ENCODE measurements around the gene MCIDAS.

DNA sequence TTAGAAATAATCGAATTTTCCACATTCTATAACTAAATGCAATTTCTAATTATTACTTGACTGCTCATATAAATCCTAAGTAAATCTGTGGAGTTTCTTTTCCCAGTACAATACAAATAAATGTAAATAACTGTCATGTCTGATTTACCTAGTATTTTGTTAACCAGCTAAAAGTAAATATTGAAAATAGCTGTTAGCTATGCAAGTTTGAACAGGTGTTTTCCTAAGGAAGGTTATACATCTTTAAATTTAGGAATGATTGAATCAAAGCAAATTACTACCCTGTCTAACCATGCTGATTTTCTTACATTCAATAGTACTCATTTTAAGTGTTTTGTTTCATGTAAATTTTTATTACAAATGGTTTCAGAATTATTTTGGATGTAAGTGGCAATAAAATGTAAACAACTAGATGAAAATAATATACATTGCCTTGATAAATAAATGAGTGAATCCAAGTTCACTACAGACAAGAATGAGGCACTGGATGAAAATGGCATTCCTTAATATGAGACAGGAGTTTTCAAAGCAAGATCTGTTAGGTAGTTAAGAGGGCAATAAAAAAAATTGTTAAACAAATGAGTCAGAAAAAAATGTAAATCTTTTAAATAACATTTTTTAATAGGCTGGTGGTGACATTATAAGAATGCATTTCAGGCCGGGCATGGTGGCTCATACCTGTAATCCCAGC is 15.8 kb downstream of the MCIDAS start:
- TF ChIP-seq, protein P1, sequence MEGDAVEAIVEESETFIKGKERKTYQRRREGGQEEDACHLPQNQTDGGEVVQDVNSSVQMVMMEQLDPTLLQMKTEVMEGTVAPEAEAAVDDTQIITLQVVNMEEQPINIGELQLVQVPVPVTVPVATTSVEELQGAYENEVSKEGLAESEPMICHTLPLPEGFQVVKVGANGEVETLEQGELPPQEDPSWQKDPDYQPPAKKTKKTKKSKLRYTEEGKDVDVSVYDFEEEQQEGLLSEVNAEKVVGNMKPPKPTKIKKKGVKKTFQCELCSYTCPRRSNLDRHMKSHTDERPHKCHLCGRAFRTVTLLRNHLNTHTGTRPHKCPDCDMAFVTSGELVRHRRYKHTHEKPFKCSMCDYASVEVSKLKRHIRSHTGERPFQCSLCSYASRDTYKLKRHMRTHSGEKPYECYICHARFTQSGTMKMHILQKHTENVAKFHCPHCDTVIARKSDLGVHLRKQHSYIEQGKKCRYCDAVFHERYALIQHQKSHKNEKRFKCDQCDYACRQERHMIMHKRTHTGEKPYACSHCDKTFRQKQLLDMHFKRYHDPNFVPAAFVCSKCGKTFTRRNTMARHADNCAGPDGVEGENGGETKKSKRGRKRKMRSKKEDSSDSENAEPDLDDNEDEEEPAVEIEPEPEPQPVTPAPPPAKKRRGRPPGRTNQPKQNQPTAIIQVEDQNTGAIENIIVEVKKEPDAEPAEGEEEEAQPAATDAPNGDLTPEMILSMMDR (IDR thresholded peaks at IDR 0.05 in 2 of 3, conservative IDR thresholded peaks at IDR 0.05 in 1 of 3; ENCODE audit: borderline replicate concordance in 1 of 3, insufficient read depth in 1 of 3, low read depth in 2 of 3, low read length in 2 of 3), result no peak
- no peak for TF ChIP-seq ZNF274 (IDR thresholded peaks at IDR 0.05; ENCODE audit: low read depth, low read length)
- no peak for TF ChIP-seq EZH2 (IDR thresholded peaks at IDR 0.05)
- TF ChIP-seq, protein P2, sequence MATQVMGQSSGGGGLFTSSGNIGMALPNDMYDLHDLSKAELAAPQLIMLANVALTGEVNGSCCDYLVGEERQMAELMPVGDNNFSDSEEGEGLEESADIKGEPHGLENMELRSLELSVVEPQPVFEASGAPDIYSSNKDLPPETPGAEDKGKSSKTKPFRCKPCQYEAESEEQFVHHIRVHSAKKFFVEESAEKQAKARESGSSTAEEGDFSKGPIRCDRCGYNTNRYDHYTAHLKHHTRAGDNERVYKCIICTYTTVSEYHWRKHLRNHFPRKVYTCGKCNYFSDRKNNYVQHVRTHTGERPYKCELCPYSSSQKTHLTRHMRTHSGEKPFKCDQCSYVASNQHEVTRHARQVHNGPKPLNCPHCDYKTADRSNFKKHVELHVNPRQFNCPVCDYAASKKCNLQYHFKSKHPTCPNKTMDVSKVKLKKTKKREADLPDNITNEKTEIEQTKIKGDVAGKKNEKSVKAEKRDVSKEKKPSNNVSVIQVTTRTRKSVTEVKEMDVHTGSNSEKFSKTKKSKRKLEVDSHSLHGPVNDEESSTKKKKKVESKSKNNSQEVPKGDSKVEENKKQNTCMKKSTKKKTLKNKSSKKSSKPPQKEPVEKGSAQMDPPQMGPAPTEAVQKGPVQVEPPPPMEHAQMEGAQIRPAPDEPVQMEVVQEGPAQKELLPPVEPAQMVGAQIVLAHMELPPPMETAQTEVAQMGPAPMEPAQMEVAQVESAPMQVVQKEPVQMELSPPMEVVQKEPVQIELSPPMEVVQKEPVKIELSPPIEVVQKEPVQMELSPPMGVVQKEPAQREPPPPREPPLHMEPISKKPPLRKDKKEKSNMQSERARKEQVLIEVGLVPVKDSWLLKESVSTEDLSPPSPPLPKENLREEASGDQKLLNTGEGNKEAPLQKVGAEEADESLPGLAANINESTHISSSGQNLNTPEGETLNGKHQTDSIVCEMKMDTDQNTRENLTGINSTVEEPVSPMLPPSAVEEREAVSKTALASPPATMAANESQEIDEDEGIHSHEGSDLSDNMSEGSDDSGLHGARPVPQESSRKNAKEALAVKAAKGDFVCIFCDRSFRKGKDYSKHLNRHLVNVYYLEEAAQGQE (IDR thresholded peaks at IDR 0.05; ENCODE audit: low read depth), result no peak

Measured in HCT116 (cell line).